HG02588 (cell line): Measurements from ENCODE around the gene RAB8A.

Source experiments
- ATAC-seq: cut with Tn5 transposase; IDR thresholded peaks from one replicate; pipeline ENCODE4 v1.9.1; 2021; ENCODE audit warnings: mild to moderate bottlenecking, moderate library complexity; ENCODE audit not compliant: unreplicated experiment

The RAB8A gene

GRCh38 chr19:16111160-16111908 is at the start of gene RAB8A:
RAB8A (plus strand) TSS chr19:16111889; CDS start chr19:16111902, 13 bp downstream.
- peak; percentile 86 for ATAC-seq

DNA sequence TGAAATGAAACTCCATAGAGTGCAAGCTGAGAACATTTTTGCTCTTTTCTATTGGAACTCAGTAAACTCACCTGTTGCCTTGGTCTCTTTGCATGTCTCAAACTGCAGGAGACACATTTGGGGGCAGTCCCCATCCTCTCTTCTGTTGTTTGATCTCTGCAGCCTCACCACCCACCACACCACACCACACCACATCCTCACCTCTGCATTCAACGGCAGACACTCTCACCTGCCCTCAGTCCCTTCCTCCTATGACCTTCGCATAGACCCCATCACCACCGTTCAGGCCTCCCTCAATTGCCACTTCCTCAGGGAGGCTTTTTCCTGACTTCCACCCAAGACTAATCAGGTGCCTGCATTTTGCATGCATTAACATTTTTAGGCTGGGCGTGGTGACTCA is 49.7 kb upstream of the RAB8A start:
- no peak for ATAC-seq

GRCh38 chr19:16062789-16063188 is 48.9 kb upstream of the RAB8A start:
- ATAC-seq: no peak

DNA sequence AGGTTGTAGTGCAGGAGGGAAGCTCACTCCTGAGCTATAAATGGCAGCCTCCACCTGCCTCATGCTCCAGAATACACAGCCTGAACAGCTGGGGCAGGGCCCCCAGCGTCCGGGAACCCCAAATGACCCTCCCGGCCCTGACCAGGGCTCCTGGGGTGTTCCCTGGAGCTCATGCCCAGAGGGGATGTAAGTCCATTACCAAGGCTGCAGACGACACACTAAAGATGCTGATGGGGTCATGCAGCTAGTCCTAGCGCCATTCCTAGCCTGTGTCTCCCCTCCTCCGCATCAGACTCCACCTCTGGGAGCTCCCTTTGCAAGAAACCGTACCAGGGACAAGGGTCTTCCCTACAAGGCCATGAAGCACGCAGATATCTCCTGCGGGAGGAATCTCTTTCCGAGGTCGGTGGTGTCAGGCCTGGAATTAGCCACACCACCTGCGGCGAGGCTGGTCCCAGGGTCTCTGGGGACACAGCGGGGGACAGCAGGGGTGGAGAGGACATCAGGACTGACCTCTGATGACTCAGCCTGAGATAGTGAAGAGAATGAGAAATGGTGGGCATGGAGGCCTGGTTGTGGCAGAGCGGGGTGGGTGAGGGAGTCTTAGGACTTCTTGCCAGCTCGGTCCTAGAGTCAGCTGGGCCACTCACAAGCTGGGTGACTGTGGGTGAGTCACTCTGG is 47.3 kb upstream of the RAB8A start:
- no peak for ATAC-seq

GRCh38 chr19:16066611-16067104 is 45.0 kb upstream of the RAB8A start:
- ATAC-seq: no peak

- ATAC-seq: no peak
These were observed 44.3 kb upstream of the RAB8A start for GRCh38 chr19:16067205-16067938.

GRCh38 chr19:16068696-16069259 is 42.9 kb upstream of the RAB8A start:
- no peak for ATAC-seq

DNA sequence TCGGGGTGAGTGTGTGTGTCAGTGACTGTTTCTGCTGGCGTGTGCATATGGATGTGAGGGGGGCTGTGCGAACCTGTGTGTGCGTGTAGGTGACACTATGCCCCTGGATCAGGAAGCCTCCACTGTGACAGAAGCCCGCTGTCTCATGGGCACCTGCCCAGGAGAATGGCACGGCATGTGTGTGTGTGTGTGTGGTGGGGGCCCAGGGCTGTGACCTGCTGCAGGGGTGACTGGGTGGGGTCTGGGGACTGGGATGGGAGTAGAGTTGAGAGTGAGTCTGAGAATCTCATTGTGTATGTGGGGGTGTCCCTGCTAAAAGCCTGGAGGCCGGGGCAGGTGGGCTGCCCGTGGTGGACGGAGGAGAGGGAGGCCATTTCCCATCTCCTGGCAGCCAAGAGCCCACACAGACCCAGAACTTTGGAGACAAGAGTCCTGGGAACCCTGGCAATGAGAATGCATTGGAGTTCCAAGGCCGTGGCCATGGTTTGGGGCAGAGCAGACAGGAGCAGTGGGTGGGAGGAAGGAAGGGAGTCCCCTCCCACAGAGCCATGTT is 41.8 kb upstream of the RAB8A start:
- ATAC-seq: no peak

GRCh38 chr19:16070366-16070990 is 41.2 kb upstream of the RAB8A start:
- ATAC-seq: no peak

DNA sequence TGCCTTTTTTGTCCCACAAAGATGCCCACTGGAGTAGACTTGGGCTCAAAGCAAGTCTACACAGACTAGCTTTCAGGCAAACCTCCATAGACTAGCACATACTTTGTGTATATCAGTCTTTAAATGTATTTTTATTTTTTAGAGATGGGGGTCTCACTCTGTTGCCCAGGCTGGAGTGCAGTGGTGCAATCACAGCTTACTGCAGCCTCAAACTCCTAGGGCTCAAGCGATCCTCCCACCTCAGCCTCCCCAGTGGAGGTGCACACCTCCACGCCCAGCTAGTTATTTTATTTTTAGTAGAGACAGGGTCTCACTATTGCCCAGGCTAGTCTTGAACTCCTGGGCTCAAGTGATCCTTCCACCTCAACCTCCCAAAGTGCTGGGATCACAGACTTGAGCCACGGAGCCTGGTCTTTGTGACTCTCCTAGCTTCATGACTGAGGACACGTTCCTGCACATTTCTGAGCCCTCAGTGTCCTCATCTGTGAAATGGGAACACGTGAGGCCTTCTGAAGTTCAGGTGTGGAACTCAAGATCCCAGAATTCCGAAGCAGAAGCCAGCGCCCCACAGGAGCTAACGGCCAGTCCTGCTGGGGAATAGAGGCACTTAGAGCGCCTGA is 40.5 kb upstream of the RAB8A start:
- ATAC-seq: no peak

- no peak for ATAC-seq
These were observed 38.2 kb upstream of the RAB8A start for GRCh38 chr19:16073481-16073880.

- no peak for ATAC-seq
These were observed 37.7 kb upstream of the RAB8A start for GRCh38 chr19:16073988-16074387.

GRCh38 chr19:16074488-16075365 is 37.0 kb upstream of the RAB8A start:
- ATAC-seq: no peak

DNA sequence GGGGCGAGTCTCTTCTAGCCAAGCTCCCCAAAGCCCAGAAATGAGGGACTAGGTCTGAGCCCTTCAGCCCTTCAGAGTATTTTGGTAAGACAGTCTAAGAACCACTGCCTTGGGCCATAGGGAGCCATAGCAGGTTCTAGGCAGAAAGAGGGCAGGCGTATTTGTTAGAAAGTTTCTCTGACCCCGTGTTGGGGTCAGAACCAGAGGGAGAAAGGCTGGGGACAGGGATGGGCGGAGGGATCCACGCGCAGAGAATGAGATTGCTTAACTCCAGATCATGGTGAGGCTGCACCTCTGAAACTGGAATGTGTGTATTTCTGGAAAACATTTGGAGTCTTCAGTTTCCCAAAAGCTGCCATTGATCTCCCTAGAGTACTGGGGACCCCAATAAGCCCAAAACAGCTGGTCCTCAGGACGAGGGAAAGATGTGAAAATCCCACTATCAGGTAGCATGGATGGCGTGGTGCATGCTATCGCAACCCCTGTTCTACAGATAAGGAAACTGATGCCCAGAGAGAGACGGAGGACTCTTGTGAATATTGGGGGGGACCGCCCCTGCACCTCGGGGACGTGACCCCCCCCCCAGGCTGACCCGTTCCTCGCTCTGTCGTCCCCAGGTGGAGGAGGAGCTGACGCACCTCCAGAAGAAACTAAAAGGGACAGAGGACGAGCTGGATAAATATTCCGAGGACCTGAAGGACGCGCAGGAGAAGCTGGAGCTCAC is 36.1 kb upstream of the RAB8A start:
- ATAC-seq: no peak

DNA sequence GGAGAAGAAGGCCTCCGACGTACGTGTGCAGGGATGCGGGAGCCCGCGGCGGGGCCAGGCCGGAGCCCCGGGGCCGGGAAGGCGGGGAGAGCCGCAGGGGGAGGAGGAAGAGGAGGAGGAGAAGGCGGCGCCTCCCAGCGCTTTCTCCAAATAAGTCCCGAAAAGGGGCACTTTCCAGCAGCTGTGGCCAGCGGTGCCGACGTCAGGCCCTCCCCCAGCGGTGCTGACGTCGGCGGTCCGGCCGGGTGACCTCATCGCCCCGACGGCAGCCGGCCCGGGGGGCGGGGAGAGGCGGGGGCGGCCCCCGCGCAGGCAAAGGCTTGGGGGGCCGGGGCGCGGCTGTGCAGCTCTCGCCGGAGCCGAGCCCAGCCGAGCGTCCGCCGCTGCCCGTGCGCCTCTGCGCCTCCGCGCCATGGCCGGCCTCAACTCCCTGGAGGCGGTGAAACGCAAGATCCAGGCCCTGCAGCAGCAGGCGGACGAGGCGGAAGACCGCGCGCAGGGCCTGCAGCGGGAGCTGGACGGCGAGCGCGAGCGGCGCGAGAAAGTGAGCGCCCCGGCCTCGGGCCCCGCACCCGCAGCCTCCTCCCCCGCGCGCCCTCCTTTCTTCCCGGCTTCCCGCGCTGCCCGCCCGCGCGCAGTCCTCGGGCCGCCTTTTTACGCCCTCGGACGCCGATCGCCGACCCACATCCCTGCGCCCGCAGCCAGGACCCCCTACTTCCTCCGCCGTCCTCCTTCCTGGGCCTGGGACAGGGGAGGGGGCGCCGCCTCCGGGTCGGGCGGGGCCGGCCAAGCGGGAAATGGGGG is 35.3 kb upstream of the RAB8A start, which contains the start of gene TPM4:
Gene TPM4 (plus strand): TSS at position 342 of the 804 bp plus-strand sequence. CDS start 71 bp downstream, at position 413.
- ATAC-seq: peak; percentile 57

DNA sequence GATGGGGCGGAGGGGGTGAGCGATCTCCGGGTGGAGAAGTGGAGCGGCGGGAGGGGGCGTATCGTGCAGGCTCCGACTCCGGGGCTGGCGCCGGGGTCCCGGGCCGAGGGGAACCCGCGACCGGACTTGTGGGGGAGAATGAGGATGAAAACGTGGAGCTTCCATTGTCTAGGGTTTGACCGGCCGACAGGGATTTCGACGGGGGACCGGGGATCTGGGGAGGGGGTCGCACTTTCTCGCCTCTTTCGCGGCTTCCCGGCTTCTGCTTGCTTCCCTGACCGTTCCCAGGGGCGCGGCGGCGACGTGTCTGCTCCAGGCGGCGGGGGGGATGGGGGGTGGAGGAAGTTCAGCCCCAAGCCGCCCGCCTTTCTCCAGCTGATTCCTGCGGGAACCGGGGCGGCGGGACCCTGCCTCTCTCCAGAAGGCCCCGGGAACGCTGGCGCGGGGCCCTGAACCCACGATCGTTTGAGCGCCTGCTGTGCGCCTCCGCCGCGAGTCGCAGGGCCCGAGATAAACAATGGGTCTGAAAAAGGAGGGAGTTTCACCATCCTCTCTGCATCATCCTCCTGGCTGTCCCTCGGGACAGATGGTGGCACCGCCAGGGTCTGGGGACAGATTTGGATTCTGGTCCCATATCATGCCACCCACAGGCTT is 34.6 kb upstream of the RAB8A start:
- ATAC-seq: no peak
